NT2/D1 (cell line): ENCODE measurements around the gene OR4F15.
A peak's percentile ranks its signal among the peaks of the same experiment; 100 is the strongest.

Experiments used
- DNase-seq: peaks from one replicate; pipeline ENCODE4 v3.0.0-alpha.2; 2011; ENCODE audit warnings: low read depth, low spot score
- H3K27me3 ChIP-seq: 2 replicates; pipeline ENCODE4 v1.6.0; 2011; ENCODE audit warnings: mild to moderate bottlenecking; ENCODE audit not compliant: insufficient read length, insufficient read depth
- H3K36me3 ChIP-seq: 2 replicates; pipeline ENCODE4 v1.6.1; 2011; ENCODE audit warnings: mild to moderate bottlenecking, low read length, mixed read lengths; ENCODE audit not compliant: insufficient read depth, insufficient read length
- H3K4me1 ChIP-seq: 2 replicates; pipeline ENCODE4 v1.5.1; 2011; ENCODE audit not compliant: insufficient read depth, insufficient read length
- H3K4me3 ChIP-seq: 2 replicates; pipeline ENCODE4 v1.5.1; 2011; ENCODE audit warnings: low read depth; ENCODE audit not compliant: insufficient read length
- H3K9ac ChIP-seq: 2 replicates; pipeline ENCODE4 v1.6.0; 2011; ENCODE audit warnings: low read depth; ENCODE audit not compliant: insufficient read length
- H3K9me3 ChIP-seq: 2 replicates; pipeline ENCODE4 v1.5.1; 2011; ENCODE audit warnings: mild to moderate bottlenecking, low read length; ENCODE audit not compliant: insufficient read depth
- SUZ12 ChIP-seq: IDR thresholded peaks from 2 replicates; pipeline ENCODE4 v1.6.1; 2011; ENCODE audit not compliant: insufficient read length, insufficient read depth; ENCODE audit errors: extremely low read depth
- YY1 ChIP-seq: IDR thresholded peaks from 2 replicates; pipeline ENCODE4 v1.6.1; 2011; ENCODE audit not compliant: insufficient read length, insufficient read depth
- ZNF274 ChIP-seq: IDR thresholded peaks from 2 replicates; pipeline ENCODE4 v1.6.1; 2011; ENCODE audit warnings: mild to moderate bottlenecking, low read depth, low read length

The OR4F15 gene

DNA sequence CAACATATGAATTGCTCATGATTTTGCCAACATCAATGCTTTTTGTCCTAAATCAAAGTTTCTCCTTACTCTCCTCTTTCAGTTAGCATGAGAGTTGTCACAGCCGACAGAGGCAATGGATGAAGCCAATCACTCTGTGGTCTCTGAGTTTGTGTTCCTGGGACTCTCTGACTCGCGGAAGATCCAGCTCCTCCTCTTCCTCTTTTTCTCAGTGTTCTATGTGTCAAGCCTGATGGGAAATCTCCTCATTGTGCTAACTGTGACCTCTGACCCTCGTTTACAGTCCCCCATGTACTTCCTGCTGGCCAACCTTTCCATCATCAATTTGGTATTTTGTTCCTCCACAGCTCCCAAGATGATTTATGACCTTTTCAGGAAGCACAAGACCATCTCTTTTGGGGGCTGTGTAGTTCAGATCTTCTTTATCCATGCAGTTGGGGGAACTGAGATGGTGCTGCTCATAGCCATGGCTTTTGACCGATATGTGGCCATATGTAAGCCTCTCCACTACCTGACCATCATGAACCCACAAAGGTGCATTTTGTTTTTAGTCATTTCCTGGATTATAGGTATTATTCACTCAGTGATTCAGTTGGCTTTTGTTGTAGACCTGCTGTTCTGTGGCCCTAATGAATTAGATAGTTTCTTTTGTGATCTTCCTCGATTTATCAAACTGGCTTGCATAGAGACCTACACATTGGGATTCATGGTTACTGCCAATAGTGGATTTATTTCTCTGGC is 6.2 kb upstream of the OR4F15 start:
- no peaks in the 10 kb centered on the region for H3K36me3 ChIP-seq
- H3K9me3 ChIP-seq = no peaks in the 10 kb centered on the region
- H3K4me1 ChIP-seq = no peaks in the 10 kb centered on the region
- no peak for DNase-seq
- H3K9ac ChIP-seq = no peak overlapping the region
- H3K4me3 ChIP-seq = no peak overlapping the region
- no peak for TF ChIP-seq SUZ12
- TF ChIP-seq YY1 = no peak
- TF ChIP-seq ZNF274 = no peak
- H3K27me3 ChIP-seq = no peaks in the 10 kb centered on the region

- no peak for DNase-seq
- no peaks in the 10 kb centered on the region for H3K4me1 ChIP-seq
- H3K4me3 ChIP-seq = no peak overlapping the region
- no peak overlapping the region for H3K9ac ChIP-seq
- H3K27me3 ChIP-seq = no peaks in the 10 kb centered on the region
- TF ChIP-seq ZNF274 (no peak), SUZ12 (no peak), YY1 (no peak)
- H3K36me3 ChIP-seq = no peaks in the 10 kb centered on the region
- H3K9me3 ChIP-seq = no peaks in the 10 kb centered on the region
Observed at GRCh38 chr15:101807345-101807945, 4.6 kb upstream of the OR4F15 start.

GRCh38 chr15:101808201-101808600 is 3.8 kb upstream of the OR4F15 start:
- Histone ChIP-seq H3K9ac (no peak overlapping the region), H3K9me3 (no peaks in the 10 kb centered on the region), H3K27me3 (no peaks in the 10 kb centered on the region), H3K4me1 (no peaks in the 10 kb centered on the region), H3K4me3 (no peak overlapping the region), H3K36me3 (no peaks in the 10 kb centered on the region)
- DNase-seq = no peak
- TF ChIP-seq ZNF274 = no peak
- no peak for TF ChIP-seq YY1
- TF ChIP-seq SUZ12 = no peak

DNA sequence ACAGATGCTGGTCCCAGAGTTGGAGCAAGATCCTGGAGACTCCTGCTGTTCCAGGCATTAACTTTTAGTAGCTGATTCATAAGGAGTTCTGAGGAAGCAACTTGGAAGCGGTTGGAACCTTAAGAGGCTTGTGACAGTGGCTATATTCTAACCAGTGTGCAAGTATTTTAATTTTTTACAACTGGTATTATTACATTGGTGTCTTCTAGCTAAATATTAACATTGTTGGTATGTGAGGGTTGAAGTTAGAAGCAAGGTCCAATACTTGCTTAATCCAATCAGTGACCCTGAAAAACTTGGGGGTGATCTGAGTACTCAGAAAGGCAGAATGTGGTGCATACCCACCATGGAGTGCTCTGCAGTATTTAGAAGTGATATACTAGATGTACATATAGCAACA is 1.5 kb upstream of the OR4F15 start:
- H3K36me3 ChIP-seq = no peaks in the 10 kb centered on the region
- TF ChIP-seq SUZ12 = no peak
- no peak for TF ChIP-seq ZNF274
- TF ChIP-seq YY1 = no peak
- H3K27me3 ChIP-seq = no peaks in the 10 kb centered on the region
- no peak overlapping the region for H3K9ac ChIP-seq
- H3K4me3 ChIP-seq = no peak overlapping the region
- no peak for DNase-seq
- no peaks in the 10 kb centered on the region for H3K9me3 ChIP-seq
- no peaks in the 10 kb centered on the region for H3K4me1 ChIP-seq

GRCh38 chr15:101810876-101811275 is 1.1 kb upstream of the OR4F15 start:
- Histone ChIP-seq H3K9me3 (no peaks in the 10 kb centered on the region), H3K4me1 (no peaks in the 10 kb centered on the region), H3K4me3 (no peak overlapping the region), H3K27me3 (no peaks in the 10 kb centered on the region), H3K36me3 (no peaks in the 10 kb centered on the region), H3K9ac (no peak overlapping the region)
- DNase-seq = peak; percentile 6
- TF ChIP-seq SUZ12 (no peak), ZNF274 (no peak), YY1 (no peak)

GRCh38 chr15:101813803-101814534 is 2.0 kb downstream of the OR4F15 start:
- Histone ChIP-seq H3K9ac (no peak overlapping the region), H3K27me3 (no peaks in the 10 kb centered on the region), H3K9me3 (no peaks in the 10 kb centered on the region), H3K4me1 (no peaks in the 10 kb centered on the region), H3K36me3 (no peaks in the 10 kb centered on the region), H3K4me3 (no peak overlapping the region)
- DNase-seq = no peak
- TF ChIP-seq SUZ12 (no peak), YY1 (no peak)

DNA sequence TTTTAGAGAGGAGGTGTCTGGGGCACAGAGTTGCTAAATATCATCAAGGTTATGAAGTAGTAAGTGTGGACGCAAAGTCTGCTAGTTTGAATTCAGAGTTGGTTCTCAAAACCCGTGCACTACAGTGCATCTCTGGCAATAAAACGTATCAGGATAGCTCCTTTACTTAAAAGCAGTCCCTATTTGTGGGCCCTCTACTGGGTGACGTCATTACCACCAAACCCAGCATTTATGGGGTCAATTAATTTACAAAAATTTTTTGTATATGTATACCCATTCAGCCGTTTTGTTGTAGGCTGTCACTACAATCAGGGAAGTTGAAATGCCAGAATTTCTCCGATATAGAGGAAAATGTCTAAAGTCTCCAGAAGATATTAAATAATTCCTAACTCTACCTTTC is 8.8 kb downstream of the OR4F15 start:
- Histone ChIP-seq H3K9me3 (no peaks in the 10 kb centered on the region), H3K36me3 (no peaks in the 10 kb centered on the region), H3K9ac (no peak overlapping the region), H3K4me3 (no peak overlapping the region), H3K27me3 (no peaks in the 10 kb centered on the region), H3K4me1 (no peaks in the 10 kb centered on the region)
- DNase-seq = no peak
- TF ChIP-seq SUZ12 (no peak), ZNF274 (no peak), YY1 (no peak)
